ENCODE measurements around the gene UBXN2A. TPM values are rescaled to one million over a fixed set of nuclear protein-coding genes. Genes with fewer than 3 reads are reported as not detected.

Gene UBXN2A
- total RNA-seq, 1 donor from 2014 or later: 10.5 TPM

- H3K36me3 ChIP-seq (ENCODE audit: control insufficient read depth, insufficient read depth, low read length): no peaks in the 10 kb centered on the region
- no peak for TF ChIP-seq CTCF (IDR thresholded peaks at IDR 0.05; ENCODE audit: insufficient read depth, low read length, severe bottlenecking)
Observed at GRCh38 chr2:24022975-24023575, 82.8 kb downstream of the UBXN2A start.

GRCh38 chr2:24024018-24024417, 83.8 kb downstream of the UBXN2A start:
- FAIRE-seq: no peak
- no peaks in the 10 kb centered on the region for H3K36me3 ChIP-seq (ENCODE audit: control insufficient read depth, insufficient read depth, low read length)
- TF ChIP-seq CTCF (IDR thresholded peaks at IDR 0.05; ENCODE audit: insufficient read depth, low read length, severe bottlenecking): no peak
- DNase-seq (ENCODE audit: low read depth): no peak
- no peaks in the 10 kb centered on the region for H3K27me3 ChIP-seq (ENCODE audit: control insufficient read depth, insufficient read depth, low read length)
- no peak overlapping the region for H3K4me3 ChIP-seq (ENCODE audit: low read depth, low read length)

More at GRCh38 chr2:24022975-24023575, 82.8 kb downstream of the UBXN2A start:
- Histone ChIP-seq H3K27me3 (ENCODE audit: control insufficient read depth, insufficient read depth, low read length) (no peaks in the 10 kb centered on the region), H3K4me3 (ENCODE audit: low read depth, low read length) (no peak overlapping the region)
- no peak for DNase-seq (ENCODE audit: low read depth)
- no peak for FAIRE-seq

- no peaks in the 10 kb centered on the region for H3K36me3 ChIP-seq (ENCODE audit: control insufficient read depth, insufficient read depth, low read length)
- no peak overlapping the region for H3K4me3 ChIP-seq (ENCODE audit: low read depth, low read length)
- no peak for TF ChIP-seq CTCF (IDR thresholded peaks at IDR 0.05; ENCODE audit: insufficient read depth, low read length, severe bottlenecking)
- no peaks in the 10 kb centered on the region for H3K27me3 ChIP-seq (ENCODE audit: control insufficient read depth, insufficient read depth, low read length)
- FAIRE-seq (no peak), DNase-seq (ENCODE audit: low read depth) (no peak)
Observed at GRCh38 chr2:24024996-24025663, 84.9 kb downstream of the UBXN2A start.

- Histone ChIP-seq H3K4me3 (ENCODE audit: low read depth, low read length) (no peak overlapping the region), H3K36me3 (ENCODE audit: control insufficient read depth, insufficient read depth, low read length) (no peaks in the 10 kb centered on the region), H3K27me3 (ENCODE audit: control insufficient read depth, insufficient read depth, low read length) (no peaks in the 10 kb centered on the region)
- no peak for FAIRE-seq
- TF ChIP-seq CTCF (IDR thresholded peaks at IDR 0.05; ENCODE audit: insufficient read depth, low read length, severe bottlenecking): no peak
- DNase-seq (ENCODE audit: low read depth): no peak
Observed at GRCh38 chr2:24026233-24026632, 86.0 kb downstream of the UBXN2A start.

- no peak for FAIRE-seq
- Histone ChIP-seq H3K4me3 (ENCODE audit: low read depth, low read length) (no peak overlapping the region), H3K36me3 (ENCODE audit: control insufficient read depth, insufficient read depth, low read length) (peaks cover 4% of the 10 kb centered on the region), H3K27me3 (ENCODE audit: control insufficient read depth, insufficient read depth, low read length) (no peaks in the 10 kb centered on the region)
- no peak for DNase-seq (ENCODE audit: low read depth)
- no peak for TF ChIP-seq CTCF (IDR thresholded peaks at IDR 0.05; ENCODE audit: insufficient read depth, low read length, severe bottlenecking)
Observed at GRCh38 chr2:24038786-24039499, 98.7 kb downstream of the UBXN2A start.

Measured in bronchial epithelial cell (primary cell).